NCI-H345 (cell line): ENCODE results near the gene TCP11.

Source experiments
- DNase-seq: peaks from one replicate; lab custom pipeline; 2025; lab: John Stamatoyannopoulos, UW

The TCP11 gene

DNA sequence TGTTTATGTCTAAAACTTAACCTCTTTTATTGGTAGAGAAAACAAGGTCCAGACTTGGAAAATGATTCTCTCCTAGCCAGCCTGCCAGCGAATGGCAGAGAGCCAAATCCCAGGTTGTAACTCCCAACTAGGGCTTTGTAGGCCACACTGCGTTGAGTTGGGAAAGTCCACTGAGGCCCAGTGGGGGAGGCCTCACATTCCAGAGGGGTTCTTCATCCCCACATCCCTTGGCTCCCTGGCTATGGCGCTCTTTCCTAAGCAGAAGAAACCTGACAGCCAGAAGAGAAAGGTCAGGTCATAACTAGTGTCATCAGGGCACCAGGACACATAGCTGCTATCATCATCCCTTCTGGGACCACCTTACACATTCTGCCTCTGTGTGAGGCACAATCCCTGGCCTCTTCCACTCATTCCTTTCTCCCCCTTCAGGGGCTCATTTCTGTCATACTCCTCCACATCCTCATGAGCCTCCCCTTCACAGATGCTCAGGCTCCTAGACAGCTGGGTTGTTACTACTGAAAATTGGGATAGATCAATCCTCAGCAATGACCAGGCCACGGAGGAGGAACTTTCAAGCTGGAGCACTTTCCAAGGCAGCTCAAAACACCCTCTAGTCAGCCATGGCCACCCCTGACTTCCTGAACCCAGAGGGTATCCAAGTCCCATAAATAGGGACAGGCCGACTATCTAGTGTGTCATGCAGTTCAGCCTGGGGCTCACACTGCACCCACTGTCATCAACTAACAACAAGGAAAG lies 48.6 kb downstream of the TCP11 start:
- DNase-seq: no peak

DNA sequence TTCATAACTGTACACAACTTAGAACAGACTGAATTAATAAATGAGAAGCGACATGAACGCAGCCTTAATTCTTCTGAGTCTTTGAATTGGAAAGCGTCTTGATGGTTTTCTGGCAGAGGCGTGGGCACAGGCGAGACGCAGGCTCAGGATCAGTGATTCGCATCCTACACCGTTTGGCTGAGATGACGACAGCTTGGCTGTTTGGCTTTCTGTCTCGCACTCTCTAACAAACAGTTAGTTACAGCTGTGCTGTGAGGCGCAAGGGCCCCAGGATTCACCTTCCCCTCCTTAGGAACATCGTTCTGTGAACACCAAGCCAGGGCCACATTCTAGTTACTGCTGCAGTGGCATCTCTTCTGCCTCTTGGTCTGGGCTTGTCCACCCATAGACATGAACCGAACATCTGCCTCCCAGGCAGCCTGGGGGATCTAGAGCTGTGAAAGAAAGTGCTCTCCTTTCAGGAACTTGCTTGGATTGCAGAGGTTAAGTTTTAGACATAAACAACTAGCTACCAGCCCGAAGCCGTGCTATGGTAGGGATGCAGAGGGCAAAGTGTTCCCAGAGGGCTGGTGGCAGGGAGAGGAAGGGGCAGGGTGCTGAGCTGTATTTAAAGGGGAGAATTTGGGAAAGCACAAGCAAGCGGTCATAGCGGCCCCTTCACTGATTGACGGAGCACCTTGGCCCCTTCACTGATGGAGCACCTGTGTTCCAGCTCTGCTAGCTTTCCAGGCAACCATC lies 49.6 kb downstream of the TCP11 start:
- DNase-seq: no peak

DNA sequence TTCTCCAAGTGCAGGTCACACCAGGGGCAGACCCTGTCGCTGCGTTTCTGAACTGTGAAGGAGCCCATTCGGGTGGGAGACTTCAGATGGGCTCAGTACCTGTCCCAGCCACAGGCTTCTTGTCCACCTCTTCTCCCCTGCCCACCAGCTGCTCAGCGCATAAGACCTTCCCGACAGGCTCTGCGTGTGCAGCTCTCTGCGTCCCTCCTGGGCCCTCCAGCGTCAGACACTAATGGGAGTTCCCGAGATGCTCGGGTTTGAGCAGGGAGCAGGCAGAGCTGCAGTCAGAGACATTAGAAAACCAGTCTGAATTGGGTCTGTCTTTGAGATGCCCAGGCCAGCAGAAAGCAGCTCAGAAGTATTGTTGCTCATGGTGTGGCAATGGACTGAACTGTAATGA lies 50.4 kb downstream of the TCP11 start:
- no peak for DNase-seq

DNA sequence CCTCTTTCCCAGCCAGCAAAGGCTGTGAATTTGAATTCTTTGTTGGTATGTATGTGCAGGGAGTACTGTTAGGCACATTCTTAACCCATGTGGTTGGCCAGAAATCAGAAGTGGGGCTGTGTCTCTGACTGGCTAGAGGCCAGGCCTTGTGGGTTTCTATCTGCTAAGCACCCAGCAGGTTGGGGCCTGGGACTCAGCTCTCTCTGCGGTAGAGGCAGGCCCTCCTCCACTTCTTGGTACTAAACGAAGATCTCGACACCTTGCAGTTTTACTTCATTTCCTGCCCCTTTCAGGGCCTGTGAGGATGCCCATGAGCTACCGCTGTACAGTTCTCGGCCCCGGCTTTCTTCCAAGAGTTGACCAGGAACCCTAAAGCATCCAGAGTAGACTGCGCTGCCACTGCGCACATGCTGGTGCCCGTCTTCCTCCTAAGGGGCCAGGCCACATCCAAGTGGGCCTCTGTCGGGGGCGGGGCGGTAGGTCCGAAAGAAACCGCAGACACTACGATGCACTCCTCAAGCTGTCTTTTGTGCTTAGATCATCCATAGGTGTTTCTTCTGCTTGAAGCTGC lies 51.1 kb downstream of the TCP11 start:
- no peak for DNase-seq

DNA sequence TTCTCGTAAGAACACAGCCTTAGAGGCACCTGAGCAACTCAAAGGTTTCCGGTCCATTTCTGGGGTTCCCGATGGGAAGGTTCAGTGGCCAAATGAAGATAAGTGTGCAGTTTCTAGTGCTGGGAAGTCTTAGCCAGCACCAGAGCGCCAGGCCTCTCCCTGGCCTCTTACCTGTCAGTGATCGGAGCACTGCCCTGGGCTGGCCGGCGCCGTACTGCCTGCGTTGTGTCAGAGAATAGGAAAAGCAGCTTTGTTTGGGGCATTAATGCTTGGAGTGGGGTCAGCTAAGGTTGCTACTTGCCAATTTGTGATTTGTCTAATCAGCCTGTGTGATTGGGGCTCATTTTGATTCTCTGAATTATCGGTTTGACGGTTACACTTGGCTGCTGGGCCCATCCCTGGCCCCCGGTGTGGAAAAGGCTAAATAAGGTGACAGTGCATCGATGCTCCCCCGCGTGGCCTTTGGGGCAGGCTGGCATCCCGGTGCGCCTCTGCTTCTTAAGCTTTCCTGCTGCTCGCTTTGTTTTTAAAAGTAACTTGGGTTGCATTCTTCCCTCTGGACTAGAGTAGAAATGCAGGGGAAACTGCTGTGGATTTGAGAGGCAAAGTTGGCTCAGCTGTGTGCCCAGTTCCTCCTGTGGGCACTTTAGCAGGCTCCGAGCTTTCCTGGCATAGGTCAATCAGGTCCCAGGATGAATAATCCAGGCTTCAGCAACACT lies 51.8 kb downstream of the TCP11 start:
- DNase-seq: no peak

DNA sequence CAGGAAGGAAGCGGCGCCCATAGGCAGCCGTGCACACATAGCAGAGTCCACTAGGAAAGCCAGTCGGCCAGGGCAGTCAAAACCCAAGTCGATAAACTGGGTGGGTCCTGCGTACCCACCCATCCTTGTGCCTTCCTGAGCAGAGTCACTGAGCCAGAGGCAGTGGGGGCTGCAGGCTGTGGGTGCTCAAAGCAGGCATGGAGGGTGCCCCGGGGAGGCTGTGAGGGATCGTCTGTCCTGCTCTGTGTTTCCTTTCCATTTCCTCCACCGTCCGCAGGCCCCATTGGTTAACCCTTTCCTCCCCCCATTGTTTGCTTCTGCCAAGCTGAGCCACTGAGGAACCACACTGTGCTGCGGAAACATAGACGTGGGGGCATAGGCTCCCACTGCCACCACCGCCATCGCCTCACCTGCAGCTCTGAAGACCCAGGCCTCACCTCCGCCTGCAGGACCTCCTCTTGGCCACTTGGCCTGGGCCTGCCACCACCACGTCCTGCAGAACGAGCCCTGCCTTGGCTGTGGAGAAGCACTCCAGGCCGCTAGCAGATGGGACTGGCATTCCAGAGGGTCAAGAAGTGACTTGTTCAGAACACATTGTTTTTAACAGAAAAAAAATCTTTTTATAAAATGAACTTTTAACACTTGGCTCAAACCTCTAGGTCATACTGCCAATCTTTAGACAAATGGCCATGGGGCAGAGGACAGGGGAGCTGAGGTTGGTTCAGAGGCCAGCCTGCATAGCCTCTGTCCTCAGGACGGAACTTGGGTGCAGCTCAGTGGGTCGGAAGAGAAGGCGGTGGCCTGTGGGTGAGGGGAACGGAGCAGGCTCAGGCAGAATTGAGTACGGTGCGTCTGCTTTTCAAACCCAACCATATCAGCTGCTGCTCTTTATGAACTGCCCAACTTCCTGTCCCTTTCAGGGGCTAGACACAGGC lies 52.6 kb downstream of the TCP11 start:
- DNase-seq: no peak

DNA sequence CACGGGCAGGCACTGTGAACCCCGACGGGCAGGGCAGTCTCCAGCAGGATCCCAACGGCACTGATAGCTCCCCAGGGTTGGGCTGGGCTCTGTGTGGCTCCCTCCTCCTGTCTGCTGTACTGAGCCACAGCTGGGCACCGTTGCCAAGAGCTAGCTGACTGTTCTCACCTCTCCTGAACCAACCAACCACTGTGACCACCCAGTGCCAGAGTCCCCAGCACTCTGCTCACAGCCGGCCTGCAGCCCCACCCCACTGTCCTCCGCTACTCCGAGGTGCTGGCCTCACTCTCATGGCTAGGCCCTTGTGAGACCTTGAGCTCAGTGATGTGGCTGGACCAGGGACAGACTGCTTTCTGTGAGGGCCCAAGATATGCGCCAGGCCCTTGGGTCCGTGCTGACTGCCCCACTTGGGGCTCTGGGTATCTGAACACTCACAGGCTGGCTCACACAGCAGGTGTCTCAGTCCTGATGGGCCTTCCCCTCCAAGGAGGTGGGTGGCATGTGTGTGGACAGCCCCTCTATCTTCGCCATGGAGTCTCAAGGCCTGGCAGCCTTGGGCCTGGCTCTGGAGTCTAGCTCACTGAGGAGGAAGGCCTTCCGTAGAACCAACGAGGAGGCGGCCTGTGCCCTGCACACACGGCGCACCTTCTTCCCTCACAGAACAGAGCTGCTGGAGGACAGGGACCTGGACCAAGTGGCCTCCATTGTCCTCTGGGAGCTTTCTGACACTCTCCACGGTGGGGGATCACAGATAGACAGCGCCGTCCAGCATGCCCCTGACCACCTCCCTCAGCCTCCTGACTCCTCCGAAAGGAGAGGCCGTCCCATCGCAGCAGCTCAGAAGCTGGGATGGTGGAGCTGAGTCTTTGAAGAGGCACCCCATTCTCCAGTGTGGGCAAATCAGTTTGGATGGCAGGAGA lies 53.5 kb downstream of the TCP11 start:
- DNase-seq: no peak

DNA sequence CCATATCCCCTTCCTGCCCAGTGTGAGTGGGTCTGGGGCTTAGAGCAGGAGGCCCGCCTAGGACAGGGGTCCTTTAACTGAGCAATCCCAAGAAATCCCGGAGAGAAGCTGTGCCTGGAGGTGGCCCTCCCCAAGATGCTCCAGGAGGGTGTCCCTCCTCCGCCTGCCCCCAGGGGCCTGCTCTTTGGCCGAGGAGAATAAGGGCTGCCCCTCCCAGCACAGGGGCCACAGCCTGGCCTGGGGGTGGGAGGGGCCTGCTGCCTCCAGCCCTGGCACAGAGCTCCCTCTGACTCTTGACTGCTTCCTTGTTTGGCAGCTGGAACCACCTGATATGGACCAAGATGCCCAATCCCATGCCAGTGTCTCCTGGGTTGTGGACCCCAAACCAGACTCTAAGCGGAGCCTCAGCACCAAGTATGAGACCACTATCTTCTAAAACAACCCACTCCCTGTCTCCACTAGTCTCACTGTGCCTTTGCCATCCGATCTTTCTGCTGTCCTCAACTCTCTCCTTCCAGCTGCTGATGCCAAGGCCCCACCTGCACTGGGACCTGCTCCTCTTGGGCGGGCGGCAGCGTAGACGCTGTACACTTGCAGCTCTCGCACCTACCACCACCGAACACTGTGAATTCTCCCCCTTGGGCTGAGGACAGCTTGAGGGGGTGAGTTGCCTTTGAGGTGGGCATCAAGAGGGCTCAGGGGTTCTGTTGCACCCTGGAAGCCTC lies 54.3 kb downstream of the TCP11 start:
- no peak for DNase-seq

DNA sequence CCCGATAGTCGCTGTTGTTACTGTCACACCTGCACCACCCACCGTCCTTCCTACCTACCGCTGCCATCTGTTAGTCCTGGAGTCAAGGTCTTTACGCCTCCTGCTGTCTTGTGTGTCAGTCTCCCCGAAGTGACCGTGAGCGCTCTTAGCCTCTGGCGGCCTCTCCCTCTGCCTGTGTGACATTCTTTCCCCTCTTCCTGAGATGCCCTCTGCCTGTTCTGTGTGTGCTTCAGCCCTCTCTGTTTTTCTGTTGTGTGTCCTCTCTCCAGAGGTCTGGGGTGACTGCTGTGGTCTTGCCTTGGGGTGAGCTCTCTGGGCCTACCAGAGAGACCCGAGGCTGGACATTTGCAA lies 54.9 kb downstream of the TCP11 start:
- DNase-seq: no peak

DNA sequence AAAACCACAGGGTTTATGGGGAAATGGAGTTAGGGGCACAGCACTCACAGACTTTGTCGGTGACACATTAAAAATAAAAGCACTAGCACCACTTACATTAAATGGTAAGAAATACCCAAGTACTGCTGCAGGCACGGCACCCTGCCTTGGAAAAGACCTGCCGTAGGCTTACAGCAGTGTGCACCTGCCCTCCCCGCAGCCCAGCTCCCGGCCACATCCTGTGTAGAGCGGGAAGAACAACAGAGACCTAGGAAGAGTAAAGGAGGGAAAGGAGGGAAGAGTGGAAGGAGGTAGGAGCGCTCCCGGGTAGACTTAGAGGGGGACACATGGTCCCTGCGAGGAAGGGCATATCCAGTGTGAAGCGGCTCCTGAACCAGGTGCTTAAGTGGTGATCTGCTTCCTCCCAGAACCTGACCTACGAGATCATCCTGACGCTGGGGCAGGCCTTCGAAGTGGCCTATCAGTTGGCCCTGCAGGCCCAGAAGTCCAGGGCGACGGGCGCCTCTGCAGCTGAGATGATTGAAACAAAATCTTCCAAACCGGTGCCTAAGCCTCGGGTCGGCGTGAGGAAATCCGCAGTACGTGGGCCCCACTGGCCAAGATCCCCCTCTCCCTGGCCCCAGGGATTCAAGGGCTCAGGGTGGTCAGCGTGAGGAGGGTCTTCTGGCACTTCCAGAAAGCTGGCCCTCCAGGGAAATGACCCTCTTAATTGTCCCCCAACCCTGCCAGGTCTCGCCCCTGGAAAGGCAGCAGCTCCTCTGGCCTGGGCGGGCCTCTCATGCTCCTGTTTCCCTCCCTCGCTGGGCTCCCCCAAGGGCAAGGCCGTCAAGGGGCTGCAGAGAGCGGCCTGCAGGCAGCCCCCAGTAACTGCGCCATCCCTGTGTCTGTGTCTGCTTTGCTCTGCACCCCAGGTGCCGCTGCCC lies 55.5 kb downstream of the TCP11 start:
- no peak for DNase-seq

DNA sequence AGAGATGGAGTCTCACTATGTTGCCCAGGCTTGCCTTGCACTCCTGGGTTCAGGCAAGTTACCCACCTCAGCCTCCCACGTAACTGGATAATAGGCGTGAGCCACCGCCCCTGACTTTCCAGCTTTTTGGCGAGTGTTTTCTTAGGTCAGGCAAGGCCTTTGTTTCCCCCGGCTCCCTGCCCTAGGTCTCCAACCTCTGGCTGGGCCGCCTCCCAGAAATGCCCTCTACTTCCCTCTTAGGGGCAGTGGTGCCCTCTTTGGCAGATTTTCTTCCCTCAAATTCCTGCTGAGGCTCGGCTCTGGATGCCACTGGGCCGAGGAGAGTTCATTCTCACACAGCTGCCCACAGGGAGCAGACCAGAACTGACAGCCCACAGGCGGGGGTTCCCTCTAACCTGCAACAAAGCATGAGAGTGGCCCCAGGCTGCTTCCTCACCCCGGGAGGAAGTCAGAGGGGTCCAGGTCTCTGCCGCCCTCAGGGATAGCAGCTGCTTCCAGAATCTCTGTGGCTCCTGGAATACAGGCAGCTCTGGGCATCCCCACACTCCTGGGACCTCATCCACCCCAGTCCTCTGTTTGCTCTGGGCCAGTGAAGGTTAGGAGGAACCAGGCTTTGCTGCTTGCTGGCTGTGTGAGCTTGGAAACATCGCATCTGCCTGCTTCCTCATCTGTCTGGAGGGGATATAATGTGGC lies 56.5 kb downstream of the TCP11 start:
- no peak for DNase-seq

DNA sequence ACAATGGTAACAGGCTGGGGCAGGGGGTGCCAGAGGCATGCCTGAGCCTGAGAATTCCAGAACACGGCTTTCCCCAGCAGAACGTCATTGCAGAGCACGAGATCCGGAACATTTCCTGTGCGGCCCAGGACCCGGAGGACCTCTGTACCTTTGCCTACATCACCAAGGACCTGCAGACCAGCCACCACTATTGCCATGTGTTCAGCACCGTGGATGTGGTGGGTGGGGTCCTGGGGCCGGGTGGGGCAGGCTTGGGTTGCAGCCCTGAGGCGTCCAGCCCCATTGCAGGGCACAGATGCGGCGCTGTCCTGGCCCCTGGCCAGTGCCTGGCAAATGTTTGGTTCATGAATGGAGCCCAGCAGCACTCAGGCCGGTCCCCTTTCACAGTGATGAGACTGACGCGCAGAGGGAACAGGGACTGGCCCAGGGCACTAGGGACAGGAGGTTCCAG lies 57.1 kb downstream of the TCP11 start:
- DNase-seq: no peak

DNA sequence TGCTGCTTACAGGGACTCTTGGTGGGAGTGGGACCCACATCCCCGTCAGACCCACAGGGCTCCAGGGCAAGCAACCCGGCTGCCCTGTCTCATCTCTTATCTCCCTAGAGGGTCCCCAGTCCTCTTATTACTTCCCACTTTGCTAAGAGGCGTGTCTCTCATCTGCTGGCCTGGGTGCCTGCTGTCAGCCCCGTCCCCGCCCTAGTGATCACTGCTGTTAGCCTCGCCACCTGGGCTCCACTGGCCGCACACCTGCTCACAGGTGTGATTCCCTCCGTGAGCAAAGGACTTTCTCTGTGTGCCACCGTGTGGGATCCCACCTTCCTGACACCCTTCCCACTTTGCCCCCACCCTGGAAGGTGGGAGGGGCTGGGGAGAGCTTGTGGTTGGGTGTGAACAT lies 57.6 kb downstream of the TCP11 start:
- no peak for DNase-seq

DNA sequence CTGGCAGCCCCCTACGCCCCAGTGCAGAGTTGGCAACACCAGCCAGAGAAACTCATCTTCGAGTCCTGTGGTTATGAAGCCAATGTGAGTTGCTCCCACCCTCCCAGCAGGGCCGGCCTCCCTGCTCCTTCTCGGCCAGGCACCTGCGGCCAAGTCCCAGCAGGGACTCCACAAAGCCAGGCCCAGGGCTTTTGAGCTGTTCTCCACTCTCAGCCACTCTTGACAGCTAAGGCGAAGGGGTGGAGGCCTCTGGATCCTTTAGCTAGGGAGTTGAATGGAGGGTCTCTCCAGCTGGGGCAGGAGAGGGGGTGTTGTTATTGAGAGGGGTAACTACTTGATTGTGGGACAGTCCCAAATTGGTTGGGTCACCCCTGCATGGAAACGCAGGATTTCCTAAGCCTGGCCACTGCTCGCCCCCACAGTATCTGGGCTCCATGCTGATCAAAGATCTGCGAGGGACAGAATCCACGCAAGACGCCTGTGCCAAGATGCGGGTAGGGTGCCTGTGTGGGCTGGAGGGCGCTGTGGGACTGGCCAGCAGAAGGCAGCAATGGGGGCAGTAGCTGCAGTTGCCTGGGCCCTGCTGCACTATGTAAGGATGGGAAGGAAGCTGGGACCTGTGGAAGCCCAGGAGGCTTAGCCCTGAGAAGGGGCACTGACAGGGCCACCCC lies 58.3 kb downstream of the TCP11 start:
- no peak for DNase-seq

DNA sequence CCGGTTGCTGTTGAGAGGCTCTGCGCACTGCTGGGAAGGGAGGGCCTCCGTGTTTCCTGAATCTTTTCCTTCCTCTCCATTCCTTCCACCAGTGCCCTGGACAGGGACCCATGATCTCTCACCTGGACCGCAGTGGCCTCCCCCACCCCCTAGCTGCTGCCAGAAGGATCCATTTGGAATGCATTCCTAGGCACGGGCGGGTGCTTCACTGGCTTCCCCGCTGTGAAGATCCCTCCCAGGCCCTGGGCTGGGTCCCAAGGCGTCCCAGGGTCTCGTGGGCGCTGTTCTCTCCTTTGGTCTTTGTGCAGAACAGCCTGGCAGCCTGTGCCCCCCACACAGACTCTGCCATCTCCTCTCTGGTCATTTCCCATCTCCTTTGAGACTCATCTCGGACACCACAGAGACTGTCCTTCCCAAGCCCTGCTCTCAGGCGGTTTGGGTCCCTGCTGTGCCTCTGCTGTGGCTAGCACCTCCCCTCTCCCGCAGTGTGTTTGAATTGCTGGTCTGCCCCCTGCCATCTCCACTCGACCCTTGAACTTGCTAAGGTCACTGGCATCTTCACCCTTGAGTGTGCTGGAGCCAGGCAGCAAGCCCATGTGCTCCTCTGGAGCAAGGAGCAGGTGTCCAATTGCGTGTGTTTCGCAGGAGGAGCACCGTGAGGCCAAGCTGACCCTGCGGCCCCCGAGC lies 59.0 kb downstream of the TCP11 start:
- no peak for DNase-seq

DNA sequence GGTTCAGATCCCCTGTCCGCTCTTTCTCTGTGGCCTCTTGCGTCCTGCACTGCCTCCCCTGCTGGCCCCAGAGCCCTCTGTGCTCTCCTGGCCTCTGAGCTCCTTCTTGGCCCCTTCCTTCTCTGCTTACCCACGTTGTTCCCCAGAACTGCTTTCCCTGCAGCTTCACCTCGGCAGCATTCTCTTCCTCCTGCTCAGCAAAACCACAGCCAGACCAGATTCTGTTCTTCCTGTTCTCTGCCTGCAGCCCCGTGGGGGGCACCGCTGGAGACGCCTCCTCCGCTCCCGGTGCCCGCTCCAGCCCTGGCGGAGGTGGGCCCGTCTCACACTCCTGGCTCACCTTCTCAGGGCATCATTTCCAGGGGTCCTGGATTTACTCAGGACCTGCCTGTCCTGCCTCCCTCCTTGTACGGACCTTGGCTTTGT lies 59.7 kb downstream of the TCP11 start:
- DNase-seq: no peak
